ENCODE data around the gene NIPBL. TPM values are rescaled to one million over a fixed set of nuclear protein-coding genes. Genes with fewer than 3 reads are reported as not detected.

NIPBL gene
- total RNA-seq, 1 experiment from 2014 or later, result 48.1 TPM

DNA sequence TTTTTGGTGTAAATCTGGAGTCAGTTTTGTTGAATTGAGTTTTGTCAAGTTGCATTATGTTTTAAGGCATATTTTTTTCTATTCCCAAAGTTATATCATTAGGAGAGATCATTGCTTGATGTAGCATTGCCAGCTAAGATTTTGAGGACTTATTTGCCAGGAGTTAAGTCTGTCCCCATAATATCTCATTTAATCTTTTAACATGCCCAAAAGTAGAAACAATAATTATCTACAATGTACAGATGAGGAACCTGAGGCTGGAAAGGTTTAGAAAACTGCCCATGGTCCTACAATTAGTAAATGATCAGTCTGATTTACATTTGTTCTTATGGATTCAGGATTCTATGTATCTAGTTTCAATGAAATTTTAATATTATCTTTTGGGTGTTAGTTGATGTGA is 4.7 kb downstream of the NIPBL start:
- Mint-ChIP-seq H3K27me3 (ENCODE audit: insufficient read depth, unreplicated experiment) (no peaks in the 10 kb centered on the region), H3K36me3 (ENCODE audit: insufficient read depth, unreplicated experiment) (peaks cover 22% of the 10 kb centered on the region), H3K4me3 (ENCODE audit: unreplicated experiment) (no peak overlapping the region), H3K4me1 (ENCODE audit: low read depth, unreplicated experiment) (peaks cover 18% of the 10 kb centered on the region), H3K27ac (ENCODE audit: unreplicated experiment) (no peak overlapping the region), H3K9me3 (ENCODE audit: unreplicated experiment) (no peaks in the 10 kb centered on the region)
- no peaks in the 10 kb centered on the region for H3K36me3 ChIP-seq (ENCODE audit: control insufficient read depth, insufficient read depth, low read length)
- TF ChIP-seq CTCF (IDR thresholded peaks at IDR 0.05; ENCODE audit: insufficient read depth in 1 of 2, low read depth in 1 of 2, low read length in 1 of 2, severe bottlenecking in 1 of 2, unreplicated experiment in 1 of 2), result no peak
- intact Hi-C loops (cut with micrococcal nuclease; ENCODE audit: unreplicated experiment), result no loop called here
- H3K9me3 ChIP-seq, result no peaks in the 10 kb centered on the region
- peaks cover 21% of the 10 kb centered on the region for H3K4me1 ChIP-seq
- no TSS peak for BruUV-seq (replicated peaks)
- ChIA-PET CTCF (interaction anchor here (1.0 to 1.5 kb wide), 2 partner anchors 11 to 191 kb away, joined by 3 read pairs; no protein-coding TSS in a partner anchor), POLR2A (no interaction called here)
- DNase-seq, result no peak
- no peak overlapping the region for H3K4me3 ChIP-seq (ENCODE audit: low read depth, low read length)
- H3K27me3 ChIP-seq (replicated peaks; ENCODE audit: control insufficient read depth, insufficient read depth, low read length), result no peaks in the 10 kb centered on the region

GRCh38 chr5:36881807-36882206 is 5.2 kb downstream of the NIPBL start:
- H3K4me3 Mint-ChIP-seq (ENCODE audit: unreplicated experiment), result no peak overlapping the region
- no peaks in the 10 kb centered on the region for H3K9me3 Mint-ChIP-seq (ENCODE audit: unreplicated experiment)
- peaks cover 17% of the 10 kb centered on the region for H3K36me3 Mint-ChIP-seq (ENCODE audit: insufficient read depth, unreplicated experiment)
- Histone ChIP-seq H3K4me3 (ENCODE audit: low read depth, low read length) (no peak overlapping the region), H3K36me3 (ENCODE audit: control insufficient read depth, insufficient read depth, low read length) (no peaks in the 10 kb centered on the region), H3K9me3 (no peaks in the 10 kb centered on the region), H3K27me3 (replicated peaks; ENCODE audit: control insufficient read depth, insufficient read depth, low read length) (no peaks in the 10 kb centered on the region), H3K4me1 (peaks cover 21% of the 10 kb centered on the region)
- no TSS peak for BruUV-seq (replicated peaks)
- peaks cover 18% of the 10 kb centered on the region for H3K4me1 Mint-ChIP-seq (ENCODE audit: low read depth, unreplicated experiment)
- DNase-seq, result no peak
- ChIA-PET POLR2A (no interaction called here), CTCF (interaction anchor here (1.5 kb wide), 1 partner anchor 11 kb away, joined by 3 read pairs; no protein-coding TSS in a partner anchor)
- intact Hi-C loops (cut with micrococcal nuclease; ENCODE audit: unreplicated experiment), result no loop called here
- H3K27me3 Mint-ChIP-seq (ENCODE audit: insufficient read depth, unreplicated experiment), result no peaks in the 10 kb centered on the region
- no peak for TF ChIP-seq CTCF (IDR thresholded peaks at IDR 0.05; ENCODE audit: insufficient read depth in 1 of 2, low read depth in 1 of 2, low read length in 1 of 2, severe bottlenecking in 1 of 2, unreplicated experiment in 1 of 2)
- H3K27ac Mint-ChIP-seq (ENCODE audit: unreplicated experiment), result no peak overlapping the region

DNA sequence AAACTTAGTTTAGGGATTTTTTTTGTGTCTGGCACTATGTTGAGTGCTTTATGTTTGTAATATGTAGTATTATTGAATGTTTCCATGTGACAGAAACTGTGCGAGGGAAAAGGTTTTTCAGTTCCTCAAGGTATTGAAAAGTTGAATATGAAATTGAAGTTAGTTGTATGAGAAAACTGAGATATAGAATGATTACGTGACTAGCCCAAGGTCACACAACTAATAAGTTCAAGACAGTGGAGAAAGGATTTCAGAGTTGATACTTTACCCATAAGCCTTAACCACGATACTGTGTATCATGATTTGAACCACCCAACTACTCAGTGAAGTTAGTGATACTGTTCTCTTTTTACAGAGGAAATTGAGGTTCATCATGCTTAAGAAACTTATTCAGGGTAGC is 5.7 kb downstream of the NIPBL start:
- Histone ChIP-seq H3K36me3 (ENCODE audit: control insufficient read depth, insufficient read depth, low read length) (no peaks in the 10 kb centered on the region), H3K4me1 (peaks cover 21% of the 10 kb centered on the region), H3K4me3 (ENCODE audit: low read depth, low read length) (no peak overlapping the region), H3K9me3 (no peaks in the 10 kb centered on the region), H3K27me3 (replicated peaks; ENCODE audit: control insufficient read depth, insufficient read depth, low read length) (no peaks in the 10 kb centered on the region)
- TF ChIP-seq CTCF (IDR thresholded peaks at IDR 0.05; ENCODE audit: insufficient read depth in 1 of 2, low read depth in 1 of 2, low read length in 1 of 2, severe bottlenecking in 1 of 2, unreplicated experiment in 1 of 2), result no peak
- Mint-ChIP-seq H3K4me3 (ENCODE audit: unreplicated experiment) (no peak overlapping the region), H3K9me3 (ENCODE audit: unreplicated experiment) (no peaks in the 10 kb centered on the region), H3K27ac (ENCODE audit: unreplicated experiment) (no peak overlapping the region), H3K4me1 (ENCODE audit: low read depth, unreplicated experiment) (peaks cover 19% of the 10 kb centered on the region), H3K27me3 (ENCODE audit: insufficient read depth, unreplicated experiment) (no peaks in the 10 kb centered on the region), H3K36me3 (ENCODE audit: insufficient read depth, unreplicated experiment) (peaks cover 13% of the 10 kb centered on the region)
- DNase-seq, result no peak
- POLR2A ChIA-PET, result no interaction called here
- BruUV-seq (replicated peaks), result no TSS peak
- CTCF ChIA-PET, result interaction anchor here (0.9 kb wide), 1 partner anchor 151 kb away, joined by 3 read pairs; no protein-coding TSS in a partner anchor
- intact Hi-C loops (cut with micrococcal nuclease; ENCODE audit: unreplicated experiment), result no loop called here

All from Caco-2 (cell line).